Right atrium auricular region (tissue), 2 donors: ENCODE results near the gene GFRA4. TPM values are rescaled to one million over a fixed set of nuclear protein-coding genes. Genes with fewer than 3 reads are reported as not detected.

Source experiments
- DNase-seq: peaks from one replicate; pipeline ENCODE4 v3.0.0-alpha.2; 2019; ENCODE audit warnings: low spot score
- H3K27ac ChIP-seq, 2 donors: fragments of 200-600 bp; sonication (generic); 1 replicate in 1 of 2; 2 replicates in 1 of 2; pipeline ENCODE4 v1.5.1; 2016 to 2019
- H3K27me3 ChIP-seq, 2 donors: fragments of 200-600 bp; sonication (generic); one replicate each; pipeline versions ENCODE4 v1.5.1 to v1.6.0; 2017 to 2019
- H3K36me3 ChIP-seq: fragments of 200-600 bp; sonication (generic); one replicate; pipeline ENCODE4 v1.5.1; 2016
- H3K4me1 ChIP-seq, 2 donors: fragments of 200-600 bp; sonication (generic); one replicate each; pipeline versions ENCODE4 v1.5.1 to v1.6.0; 2017 to 2019
- H3K4me3 ChIP-seq, 2 donors: fragments of 200-600 bp; sonication (generic); 1 replicate in 1 of 2; 2 replicates in 1 of 2; pipeline ENCODE4 v1.5.1; 2017 to 2019; ENCODE audit warnings: mild to moderate bottlenecking in 1 of 2, moderate library complexity in 1 of 2
- H3K9me3 ChIP-seq, 2 donors: fragments of 200-600 bp; sonication (generic); one replicate each; pipeline ENCODE4 v1.5.1; 2019
- CTCF ChIP-seq, 2 donors: fragments of 200-600 bp; sonication (generic); IDR thresholded peaks; one replicate each; pipeline ENCODE4 v1.5.1; 2019; ENCODE audit warnings: antibody characterized with exemption in 2 of 2
- total RNA-seq, 2 donors: library from RNA; depleted of rRNA; stranded (reverse); fragments of >200 nt; gene quantifications; one replicate each; pipeline ENCODE4 v1.1.0, GENCODE V29; 2016

The GFRA4 gene
- total RNA-seq, 2 donors from 2014 or later, result not detected

DNA sequence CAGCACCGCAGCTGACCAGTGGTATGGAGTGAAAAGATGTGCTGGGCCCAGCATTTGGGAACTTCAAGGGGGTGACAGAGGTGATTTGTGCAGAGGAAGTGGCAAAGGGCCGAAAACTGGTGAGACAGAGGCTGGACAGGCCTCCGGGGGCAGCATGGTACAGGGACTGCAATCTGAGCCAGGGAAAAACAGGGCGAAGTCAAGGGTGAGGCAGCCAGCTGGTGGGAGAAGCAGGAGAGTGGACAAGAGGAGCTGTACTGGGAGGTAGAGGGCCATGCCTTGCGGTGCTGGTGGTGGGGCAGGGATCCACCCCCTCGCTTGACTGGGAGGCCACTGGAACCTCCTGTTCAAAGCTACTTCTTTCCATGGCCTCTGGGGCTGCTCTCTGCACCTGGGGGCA lies 7.3 kb upstream of the GFRA4 start:
- DNase-seq, result no peak
- TF ChIP-seq CTCF (IDR thresholded peaks at IDR 0.05), result no peak
- Histone ChIP-seq H3K36me3 (no peaks in the 10 kb centered on the region), H3K9me3 (no peaks in the 10 kb centered on the region), H3K4me3 (no peak overlapping the region), H3K27ac (no peak overlapping the region), H3K4me1 (peaks cover 0 to 5% of the 10 kb centered on the region in 2 donors), H3K27me3 (no peaks in the 10 kb centered on the region)

GRCh38 chr20:3669710-3670367 lies 6.6 kb upstream of the GFRA4 start:
- H3K4me1 ChIP-seq, result peaks cover 0 to 5% of the 10 kb centered on the region in 2 donors
- no peak for DNase-seq
- H3K27ac ChIP-seq, result no peak overlapping the region
- no peak for TF ChIP-seq CTCF (IDR thresholded peaks at IDR 0.05)
- no peaks in the 10 kb centered on the region for H3K9me3 ChIP-seq
- no peak overlapping the region for H3K4me3 ChIP-seq
- H3K36me3 ChIP-seq, result no peaks in the 10 kb centered on the region
- H3K27me3 ChIP-seq, result no peaks in the 10 kb centered on the region

GRCh38 chr20:3667434-3668037 lies 4.3 kb upstream of the GFRA4 start:
- no peaks in the 10 kb centered on the region for H3K27me3 ChIP-seq

GRCh38 chr20:3663858-3664257 lies 659 bp upstream of the GFRA4 start:
- no peaks in the 10 kb centered on the region for H3K9me3 ChIP-seq
- no peak for TF ChIP-seq CTCF (IDR thresholded peaks at IDR 0.05)
- no peak overlapping the region for H3K27ac ChIP-seq
- H3K27me3 ChIP-seq, result peaks cover 0 to 14% of the 10 kb centered on the region in 2 donors
- no peak for DNase-seq
- no peaks in the 10 kb centered on the region for H3K36me3 ChIP-seq
- H3K4me3 ChIP-seq, result no peak overlapping the region
- peaks cover 0 to 10% of the 10 kb centered on the region in 2 donors for H3K4me1 ChIP-seq

More at GRCh38 chr20:3667434-3668037, 4.3 kb upstream of the GFRA4 start:
- no peak for TF ChIP-seq CTCF (IDR thresholded peaks at IDR 0.05)
- Histone ChIP-seq H3K9me3 (no peaks in the 10 kb centered on the region), H3K4me1 (peaks cover 0 to 2% of the 10 kb centered on the region in 2 donors), H3K4me3 (no peak overlapping the region), H3K36me3 (no peaks in the 10 kb centered on the region), H3K27ac (no peak overlapping the region)
- no peak for DNase-seq

DNA sequence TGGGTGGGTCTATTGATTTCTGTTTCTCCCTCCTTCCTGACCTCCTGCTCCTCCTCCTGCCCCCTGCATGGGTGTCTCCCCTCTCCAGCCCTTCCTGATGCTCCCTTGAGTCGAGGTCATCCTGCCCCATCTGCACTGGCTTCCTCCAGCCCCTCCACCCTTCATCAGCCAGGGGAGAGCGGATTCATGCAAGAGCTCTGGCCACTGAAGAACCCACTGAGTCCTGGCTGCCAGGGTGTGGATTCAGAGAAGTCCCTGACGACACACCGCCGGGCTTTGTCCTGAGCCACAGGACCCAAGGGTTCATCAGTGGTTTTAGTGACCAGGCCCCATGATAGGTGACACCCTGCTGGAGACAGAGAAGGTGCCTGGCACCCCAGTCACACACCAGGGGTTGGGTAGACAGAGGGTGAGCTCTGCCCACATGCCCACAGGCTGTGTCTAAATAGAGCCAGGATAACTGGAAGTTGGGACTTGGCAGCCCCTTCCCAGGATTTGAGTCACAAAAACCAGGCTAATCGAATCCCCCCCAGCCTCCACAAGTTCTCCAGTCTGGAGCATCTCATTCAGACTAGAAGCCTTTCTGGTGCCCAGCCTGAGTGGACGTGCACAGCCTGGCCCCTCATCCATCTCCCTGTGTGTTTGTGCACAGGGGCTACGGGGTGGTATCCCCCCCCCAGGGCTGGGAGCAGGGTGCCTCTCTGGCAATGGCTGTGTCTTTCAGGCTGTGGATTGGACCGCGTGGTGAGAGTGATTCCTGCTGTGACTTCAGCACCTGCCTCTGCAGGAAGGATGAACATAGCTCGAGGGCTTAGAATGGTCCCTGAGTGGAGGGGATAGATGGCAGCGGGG lies 1.2 kb downstream of the GFRA4 start:
- Histone ChIP-seq H3K27ac (no peak overlapping the region), H3K9me3 (no peaks in the 10 kb centered on the region), H3K36me3 (no peaks in the 10 kb centered on the region), H3K4me1 (peaks cover 0 to 10% of the 10 kb centered on the region in 2 donors), H3K4me3 (no peak overlapping the region), H3K27me3 (peaks cover 0 to 14% of the 10 kb centered on the region in 2 donors)
- no peak for TF ChIP-seq CTCF (IDR thresholded peaks at IDR 0.05)
- DNase-seq, result no peak
